Thoracic aorta (tissue), 2 donors: ENCODE data around the gene PPP1R9B. TPM values are rescaled to one million over a fixed set of nuclear protein-coding genes. Genes with fewer than 3 reads are reported as not detected.

Experiments used
- ATAC-seq: fragments of 150-250 bp; one replicate; pipeline ENCODE4 v1.8.0; 2017; ENCODE audit warnings: low read depth; ENCODE audit not compliant: insufficient number of reproducible peaks, low FRiP score
- DNase-seq: peaks from one replicate; pipeline ENCODE4 v3.0.0-alpha.2; 2020; ENCODE audit warnings: low spot score
- H3K27ac ChIP-seq, 2 donors: fragments of 200-600 bp; sonication (generic); 1 replicate in 1 of 2; 2 replicates in 1 of 2; pipeline ENCODE4 v1.5.1; 2016; ENCODE audit warnings: mild to moderate bottlenecking in 2 of 2, moderate library complexity in 2 of 2
- H3K27me3 ChIP-seq: fragments of 200-600 bp; sonication (generic); replicated peaks from 2 replicates; pipeline ENCODE4 v1.6.0; 2016; ENCODE audit warnings: mild to moderate bottlenecking; ENCODE audit not compliant: insufficient read depth
- H3K36me3 ChIP-seq: fragments of 200-600 bp; sonication (generic); one replicate; pipeline ENCODE4 v1.5.1; 2016
- H3K4me1 ChIP-seq, 2 donors: fragments of 200-600 bp; sonication (generic); 1 replicate in 1 of 2; 2 replicates in 1 of 2; pipeline versions ENCODE4 v1.5.1 to v1.6.0; 2016; ENCODE audit warnings: low read depth in 2 of 2, mild to moderate bottlenecking in 1 of 2; ENCODE audit not compliant: control insufficient read depth in 1 of 2
- H3K4me3 ChIP-seq: fragments of 200-600 bp; sonication (generic); 2 replicates; pipeline ENCODE4 v1.5.1; 2016; ENCODE audit warnings: mild to moderate bottlenecking
- H3K9me3 ChIP-seq: fragments of 200-600 bp; sonication (generic); 2 replicates; pipeline ENCODE4 v1.5.1; 2016
- CTCF ChIP-seq: fragments of 200-600 bp; sonication (generic); IDR thresholded peaks from one replicate; pipeline ENCODE4 v1.5.1; 2019; ENCODE audit warnings: antibody characterized with exemption
- total RNA-seq, 2 donors: library from RNA; depleted of rRNA; stranded (reverse); fragments of >200 nt; gene quantifications; one replicate each; pipeline versions ENCODE4 v1.1.0 to v1.2.3, GENCODE V29; 2016

PPP1R9B gene
- total RNA-seq, 2 donors from 2014 or later = 53.3 to 67.1 TPM

DNA sequence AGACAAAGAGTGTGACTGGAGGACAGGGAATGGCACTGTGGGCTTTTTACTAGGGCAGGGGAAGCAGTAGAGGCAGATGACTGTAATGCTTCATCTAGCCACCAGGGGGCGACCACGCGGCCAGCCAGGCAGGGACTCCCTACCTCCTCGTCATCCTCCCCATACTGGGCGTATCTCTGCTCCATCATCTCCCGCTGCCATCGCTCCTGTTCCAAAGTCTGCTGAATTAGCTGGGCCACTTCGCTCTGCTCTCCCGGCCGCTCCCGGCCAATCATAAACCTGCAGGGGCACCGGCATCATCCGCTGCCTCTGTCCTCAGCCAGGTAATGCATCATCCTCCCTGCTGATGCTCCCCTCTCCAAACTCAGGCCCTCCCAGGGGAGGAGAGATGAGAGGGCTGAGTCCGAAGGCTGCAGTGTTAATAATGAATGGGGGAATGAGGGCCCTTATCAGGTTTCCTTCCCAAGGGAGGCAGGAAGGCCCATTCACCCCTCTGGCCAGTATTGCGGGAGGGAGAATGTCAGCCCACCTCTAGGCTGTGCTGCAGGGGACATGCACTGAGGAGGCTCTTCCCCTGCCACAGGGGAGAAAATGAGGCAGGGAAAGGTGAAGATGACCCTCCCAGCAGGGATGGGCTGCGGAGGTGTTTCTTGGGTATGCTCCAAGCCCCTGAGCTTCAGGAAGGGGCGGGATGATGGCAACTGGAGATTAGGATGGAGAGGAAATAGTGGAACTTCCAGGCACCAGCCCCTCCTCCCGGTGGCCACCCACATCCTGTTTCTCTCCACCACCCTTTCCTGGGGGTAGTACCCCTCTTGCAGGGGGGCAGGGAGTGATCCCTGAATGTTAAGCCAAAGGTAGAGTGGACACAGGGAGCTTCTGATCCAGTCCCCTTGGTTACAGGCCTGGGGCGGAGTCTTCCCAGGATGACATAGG, 10.3 kb downstream of the PPP1R9B start:
- ATAC-seq = peak; percentile 34
- Histone ChIP-seq H3K4me3 (no peak overlapping the region), H3K9me3 (no peaks in the 10 kb centered on the region), H3K4me1 (peaks cover 15 to 19% of the 10 kb centered on the region in 2 donors), H3K27me3 (no peaks in the 10 kb centered on the region), H3K27ac (peak overlapping the region; percentile 41 to 64), H3K36me3 (peaks cover 86% of the 10 kb centered on the region)
- TF ChIP-seq CTCF = peak; percentile 98
- DNase-seq = no peak

- no peaks in the 10 kb centered on the region for H3K9me3 ChIP-seq
- peak overlapping the region; percentile 34 to 64 for H3K27ac ChIP-seq
- peaks cover 12 to 22% of the 10 kb centered on the region in 2 donors for H3K4me1 ChIP-seq
- H3K36me3 ChIP-seq = peaks cover 84% of the 10 kb centered on the region
- H3K27me3 ChIP-seq = no peaks in the 10 kb centered on the region
- no peak overlapping the region for H3K4me3 ChIP-seq
- ATAC-seq (no peak), DNase-seq (no peak)
- no peak for TF ChIP-seq CTCF
Measured at GRCh38 chr17:50139185-50139783, 11.2 kb downstream of the PPP1R9B start.

GRCh38 chr17:50137042-50137441, 13.4 kb downstream of the PPP1R9B start:
- no peaks in the 10 kb centered on the region for H3K27me3 ChIP-seq
- ATAC-seq (no peak), DNase-seq (no peak)
- H3K36me3 ChIP-seq = peaks cover 66% of the 10 kb centered on the region
- peaks cover 25 to 36% of the 10 kb centered on the region in 2 donors for H3K4me1 ChIP-seq
- H3K27ac ChIP-seq = peak overlapping the region in 1 of 2 donors; percentile 7
- H3K4me3 ChIP-seq = no peak overlapping the region
- H3K9me3 ChIP-seq = no peaks in the 10 kb centered on the region
- no peak for TF ChIP-seq CTCF

- no peak overlapping the region for H3K27ac ChIP-seq
- TF ChIP-seq CTCF = no peak
- H3K4me1 ChIP-seq = peaks cover 24 to 45% of the 10 kb centered on the region in 2 donors
- no peaks in the 10 kb centered on the region for H3K9me3 ChIP-seq
- no peak for DNase-seq
- no peak overlapping the region for H3K4me3 ChIP-seq
- peaks cover 65% of the 10 kb centered on the region for H3K36me3 ChIP-seq
- no peak for ATAC-seq
- H3K27me3 ChIP-seq = no peaks in the 10 kb centered on the region
Measured at GRCh38 chr17:50136096-50136687, 14.3 kb downstream of the PPP1R9B start.
